ENCODE data around the gene TMIGD3.

GRCh38 chr1:111474106-111474505, 29.3 kb downstream of the TMIGD3 start:
- TF ChIP-seq CTCF (conservative IDR thresholded peaks at IDR 0.05; ENCODE audit: low read depth, low read length) (no peak), RCOR1 (IDR thresholded peaks at IDR 0.05; ENCODE audit: insufficient replicate concordance, low read length) (no peak), ELK1 (IDR thresholded peaks at IDR 0.05; ENCODE audit: borderline replicate concordance, low read depth, low read length) (no peak), SMC3 (IDR thresholded peaks at IDR 0.05; ENCODE audit: low read depth, low read length) (no peak), POLR2A (IDR thresholded peaks at IDR 0.05; ENCODE audit: low read depth, low read length) (no peak), MAFK (IDR thresholded peaks at IDR 0.05; ENCODE audit: low read depth, low read length) (no peak), CHD1 (IDR thresholded peaks at IDR 0.05; ENCODE audit: low read depth, low read length) (no peak), CEBPB (IDR thresholded peaks at IDR 0.05; ENCODE audit: low read depth, low read length) (no peak), USF2 (IDR thresholded peaks at IDR 0.05; ENCODE audit: low read depth, low read length) (no peak), MAZ (IDR thresholded peaks at IDR 0.05; ENCODE audit: borderline replicate concordance, low read depth, low read length) (no peak), NFE2L2 (IDR thresholded peaks at IDR 0.05; ENCODE audit: low read depth, low read length) (no peak), RFX5 (IDR thresholded peaks at IDR 0.05; ENCODE audit: low read depth, low read length) (no peak), RAD21 (IDR thresholded peaks at IDR 0.05; ENCODE audit: low read length) (no peak), MXI1 (IDR thresholded peaks at IDR 0.05; ENCODE audit: borderline replicate concordance, low read depth, low read length) (no peak)
